NCI-H2196 (cell line): ENCODE measurements around the gene TPCN2.

ENCODE experiments used
- DNase-seq: peaks from one replicate; lab custom pipeline; 2025; ENCODE audit not compliant: unreplicated experiment; lab: John Stamatoyannopoulos, UW

Gene TPCN2

GRCh38 chr11:69037074-69037473 is 11.7 kb upstream of the TPCN2 start:
- DNase-seq, result no peak

DNA sequence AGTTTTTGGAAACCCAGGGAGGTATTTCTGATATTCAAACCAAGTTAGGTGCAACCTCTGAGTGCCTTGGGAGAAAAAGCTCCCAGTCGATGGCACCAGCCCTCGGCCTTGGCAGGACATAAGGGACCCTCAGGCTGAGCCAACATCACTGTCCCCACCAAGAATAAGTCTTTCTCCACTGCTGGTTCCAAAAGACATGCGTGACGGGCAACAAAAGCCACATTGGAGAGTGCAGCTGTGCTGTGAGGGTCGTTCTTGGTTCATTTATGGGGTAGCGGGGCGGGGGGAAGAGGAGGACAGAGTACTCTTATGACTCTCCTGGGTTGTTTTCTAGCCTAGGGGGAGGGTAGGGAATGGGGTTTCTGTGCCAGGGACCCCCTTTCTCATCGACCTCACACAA is 11.2 kb upstream of the TPCN2 start:
- no peak for DNase-seq

DNA sequence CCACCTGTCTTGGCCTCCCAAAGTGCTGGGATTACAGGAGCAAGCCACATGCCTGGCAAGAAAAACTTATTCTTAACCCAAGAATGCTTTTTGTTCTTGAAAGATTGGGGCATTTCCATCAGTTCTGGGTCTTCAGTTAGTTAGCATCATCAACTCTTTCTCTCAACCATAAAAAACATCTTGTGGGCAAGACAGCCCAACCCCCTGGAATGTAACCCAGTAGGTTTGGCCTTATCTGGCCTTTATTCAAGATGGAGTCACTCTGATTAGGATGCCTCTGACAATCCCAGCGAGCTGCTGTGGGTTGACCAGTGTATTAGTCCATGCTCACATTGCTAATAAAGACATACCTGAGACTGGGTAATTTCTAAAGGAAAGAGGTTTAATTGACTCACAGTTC is 9.2 kb upstream of the TPCN2 start:
- no peak for DNase-seq

DNA sequence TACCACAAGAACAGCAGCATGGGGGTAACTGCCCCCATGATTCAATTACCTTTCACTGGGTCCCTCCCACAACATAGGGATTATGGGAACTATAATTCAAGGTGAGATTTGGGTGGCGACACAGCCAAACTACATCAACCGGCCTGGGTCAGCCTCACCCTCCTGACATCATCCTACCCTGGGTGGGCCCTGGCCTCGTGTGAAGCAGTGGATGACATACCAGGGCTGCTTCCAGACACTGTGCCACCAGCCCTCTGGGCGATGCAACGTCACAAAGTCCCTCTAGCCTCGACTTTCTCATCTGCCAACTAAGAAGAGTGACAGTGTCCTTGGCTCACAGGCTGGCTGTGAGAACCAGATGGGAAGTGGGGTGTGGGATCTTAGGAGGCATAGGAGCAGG is 8.7 kb upstream of the TPCN2 start:
- no peak for DNase-seq

DNA sequence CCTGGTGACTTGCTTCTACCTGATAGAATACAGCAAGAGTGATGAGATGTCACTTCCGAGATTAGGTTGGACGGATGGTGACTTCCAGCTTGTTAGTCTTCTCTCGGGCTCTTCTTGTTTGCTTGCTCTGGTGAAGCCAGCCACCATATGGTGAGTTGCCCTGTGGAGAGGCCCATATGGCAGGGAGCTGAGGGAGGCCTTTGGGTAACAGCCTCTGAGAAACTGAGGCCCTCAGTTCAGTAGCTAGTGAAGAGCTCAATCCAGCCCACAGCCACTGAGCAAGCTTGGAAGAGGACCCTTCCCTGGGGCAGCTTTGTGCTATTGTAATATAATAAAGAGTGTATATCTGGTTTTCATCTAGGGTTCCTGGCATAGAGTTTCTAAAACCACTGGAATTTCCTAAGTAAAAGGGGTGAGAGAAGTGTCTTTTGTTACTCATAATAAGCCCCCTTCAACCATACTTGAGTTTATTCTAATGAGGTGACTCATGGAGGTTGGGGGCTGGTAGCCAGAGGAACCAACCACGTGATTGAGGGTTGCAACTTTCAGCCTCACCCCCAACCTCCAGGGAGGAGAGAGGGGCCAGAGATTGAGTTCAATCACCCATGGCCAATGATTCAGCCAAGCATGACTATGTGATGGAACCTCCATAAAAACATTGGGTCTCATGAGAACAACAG is 8.0 kb upstream of the TPCN2 start:
- DNase-seq, result no peak

DNA sequence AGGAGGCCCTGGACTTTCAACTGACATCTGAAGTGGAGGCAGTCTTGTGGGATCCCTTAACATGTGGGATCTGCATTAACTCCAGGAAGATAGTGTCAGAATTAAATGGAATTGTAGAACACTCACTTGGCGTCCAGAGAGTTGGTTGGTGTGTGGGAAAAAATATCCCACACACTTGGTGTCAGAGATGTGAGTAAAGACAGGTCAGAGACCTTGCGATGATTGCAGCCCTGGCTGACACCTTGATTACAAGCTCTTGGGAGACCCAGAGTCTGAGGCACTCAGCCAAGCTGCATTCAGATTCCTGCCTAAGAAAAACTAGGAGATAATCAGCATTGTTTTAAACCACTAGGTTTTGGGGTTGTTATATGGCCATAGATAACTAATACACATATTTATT is 7.2 kb upstream of the TPCN2 start:
- DNase-seq, result no peak

DNA sequence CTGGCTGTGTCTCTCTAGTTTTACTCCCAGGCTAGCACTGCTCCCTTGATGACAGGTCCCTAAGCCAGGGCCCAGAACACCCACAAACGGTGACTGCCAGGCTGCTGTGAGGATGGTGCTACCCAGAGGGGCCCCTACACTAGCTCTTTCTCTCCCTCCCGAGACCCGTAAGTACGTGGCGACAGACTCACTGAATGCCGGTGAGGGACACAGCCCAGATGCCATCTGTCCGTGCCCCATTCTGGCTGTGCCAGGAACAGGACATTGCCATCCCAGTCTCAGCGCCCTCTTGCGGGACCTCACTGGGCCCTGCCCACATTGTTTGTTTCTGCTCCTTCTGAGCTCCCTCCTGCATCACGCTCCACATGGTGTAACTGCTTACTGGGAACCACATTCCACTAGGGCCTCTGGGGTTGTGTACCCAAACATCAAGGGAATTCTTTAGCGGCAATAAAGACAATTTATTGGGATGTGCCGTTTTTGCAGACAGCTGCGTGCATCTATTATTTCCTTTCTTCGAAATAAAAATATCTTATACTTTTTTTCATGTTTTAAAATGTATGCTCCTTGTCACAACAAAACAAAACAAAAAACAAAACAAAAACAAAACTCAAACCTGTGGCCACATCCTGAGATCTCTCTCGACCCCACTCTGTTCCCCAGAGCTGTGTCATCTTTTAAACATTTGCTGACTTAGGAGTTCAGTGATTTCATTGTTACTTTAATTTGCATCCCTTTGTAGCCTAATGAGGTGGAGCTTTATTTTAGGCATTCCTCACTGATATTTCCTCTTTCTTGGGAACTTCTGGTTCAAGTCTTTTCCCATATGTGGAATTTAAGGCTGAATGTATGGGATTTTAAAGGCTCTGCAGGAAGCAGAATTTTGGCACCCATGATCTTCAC is 4.4 kb upstream of the TPCN2 start:
- no peak for DNase-seq

- no peak for DNase-seq
Measured at GRCh38 chr11:69048031-69048693, 570 bp upstream of the TPCN2 start.

- DNase-seq, result no peak
Measured at GRCh38 chr11:69049490-69049867, 747 bp downstream of the TPCN2 start.

DNA sequence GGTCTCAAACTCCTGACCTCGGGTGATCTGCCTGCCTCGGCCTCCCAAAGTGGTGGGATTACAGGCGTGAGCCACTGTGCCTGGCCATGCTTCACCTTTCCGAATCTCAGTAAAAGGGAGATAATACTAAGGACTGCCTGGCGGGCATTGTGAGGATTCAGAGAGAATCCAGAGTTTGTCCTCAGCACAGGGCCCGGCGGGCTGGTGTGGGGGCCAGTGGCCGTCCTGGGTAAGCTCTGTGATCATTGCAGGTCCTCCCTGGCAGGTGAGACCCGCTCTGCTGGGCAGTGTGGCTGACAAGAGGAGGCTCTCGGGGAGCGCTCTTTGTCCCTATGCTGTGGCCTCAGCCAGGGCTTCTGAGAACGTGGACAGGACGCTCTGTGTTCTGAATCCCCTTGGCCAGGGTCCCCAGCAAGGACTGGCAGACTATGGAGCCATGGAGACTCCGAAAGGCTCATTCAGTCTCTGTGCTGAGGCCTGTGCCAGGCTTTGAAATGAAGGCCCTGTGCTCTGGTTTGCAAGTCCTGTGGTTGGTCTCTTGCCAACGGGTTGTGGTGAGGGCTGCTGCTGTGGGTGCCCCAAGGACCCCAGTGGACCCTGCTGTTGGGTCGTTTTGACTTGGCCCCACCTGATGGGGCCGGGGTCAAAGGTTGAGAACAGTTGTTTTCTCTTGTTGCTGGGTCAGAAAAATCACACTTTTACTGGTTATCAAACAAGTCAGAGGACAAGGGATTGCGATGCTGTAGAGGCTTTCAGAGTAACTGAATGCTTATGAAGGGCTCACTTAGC is 2.1 kb downstream of the TPCN2 start:
- DNase-seq, result no peak

DNA sequence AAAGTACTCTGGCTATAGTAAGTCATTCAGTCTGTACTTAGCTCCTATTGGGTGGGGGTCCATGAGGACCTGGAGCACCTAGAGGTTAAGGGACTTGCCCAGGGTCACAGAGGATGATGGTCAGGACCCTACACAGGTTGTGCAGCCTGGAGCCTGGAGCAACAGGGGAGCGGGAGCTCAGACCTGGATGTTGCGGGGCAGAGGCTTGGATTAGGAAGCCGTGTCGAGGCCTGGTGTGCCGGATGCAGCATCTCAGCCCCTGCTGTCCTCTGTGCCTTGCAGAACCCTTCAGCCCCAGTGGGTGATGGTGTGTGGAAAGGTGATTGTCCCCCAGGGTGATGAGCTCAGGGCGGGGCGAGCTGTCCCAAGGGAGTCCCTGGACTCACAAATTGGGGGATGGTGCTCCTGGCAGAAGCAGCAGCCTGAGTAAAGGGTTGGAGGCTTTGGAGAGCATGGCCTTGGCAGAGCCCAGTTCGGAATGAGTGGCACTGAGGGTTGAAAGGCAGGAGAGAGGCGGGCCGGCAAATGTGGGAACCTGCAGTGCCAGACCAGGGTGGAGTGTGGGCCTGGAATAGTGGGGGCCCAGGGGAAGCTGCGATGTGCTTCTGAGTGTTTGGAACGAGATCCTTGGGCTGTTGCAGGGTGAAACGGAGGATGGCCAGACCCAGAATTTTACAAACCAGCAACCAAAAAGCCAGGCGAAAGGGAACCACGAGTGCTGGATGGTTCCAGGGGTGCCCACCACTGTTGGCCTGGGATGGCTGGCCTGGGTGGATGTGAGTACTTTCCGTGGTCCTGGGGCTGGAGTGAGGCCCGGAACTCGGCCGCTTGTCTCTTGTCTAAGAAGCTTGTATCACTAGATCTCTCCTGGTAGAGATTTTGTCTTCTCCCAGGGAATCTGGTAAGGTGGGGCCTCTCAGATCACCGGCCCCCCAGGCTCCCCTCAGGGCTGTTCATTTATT is 2.9 kb downstream of the TPCN2 start:
- DNase-seq, result no peak

- no peak for DNase-seq
Measured at GRCh38 chr11:69052343-69053168, 3.8 kb downstream of the TPCN2 start.

DNA sequence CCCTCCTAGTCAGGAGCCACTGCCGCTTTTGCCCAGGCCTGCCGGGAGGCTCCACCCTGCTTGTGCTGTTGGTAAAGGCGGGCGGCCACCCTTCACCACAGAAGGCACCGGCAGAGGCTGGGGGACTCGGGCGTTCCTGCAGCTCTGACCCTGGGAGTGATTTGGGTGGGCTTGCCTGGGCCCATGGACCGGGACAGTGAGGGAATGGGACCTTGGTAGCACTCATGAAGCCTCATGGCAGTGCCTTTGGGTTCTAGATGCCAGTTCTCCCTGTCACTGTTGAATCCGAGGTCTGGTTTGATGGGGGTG is 4.4 kb downstream of the TPCN2 start:
- DNase-seq, result no peak

DNA sequence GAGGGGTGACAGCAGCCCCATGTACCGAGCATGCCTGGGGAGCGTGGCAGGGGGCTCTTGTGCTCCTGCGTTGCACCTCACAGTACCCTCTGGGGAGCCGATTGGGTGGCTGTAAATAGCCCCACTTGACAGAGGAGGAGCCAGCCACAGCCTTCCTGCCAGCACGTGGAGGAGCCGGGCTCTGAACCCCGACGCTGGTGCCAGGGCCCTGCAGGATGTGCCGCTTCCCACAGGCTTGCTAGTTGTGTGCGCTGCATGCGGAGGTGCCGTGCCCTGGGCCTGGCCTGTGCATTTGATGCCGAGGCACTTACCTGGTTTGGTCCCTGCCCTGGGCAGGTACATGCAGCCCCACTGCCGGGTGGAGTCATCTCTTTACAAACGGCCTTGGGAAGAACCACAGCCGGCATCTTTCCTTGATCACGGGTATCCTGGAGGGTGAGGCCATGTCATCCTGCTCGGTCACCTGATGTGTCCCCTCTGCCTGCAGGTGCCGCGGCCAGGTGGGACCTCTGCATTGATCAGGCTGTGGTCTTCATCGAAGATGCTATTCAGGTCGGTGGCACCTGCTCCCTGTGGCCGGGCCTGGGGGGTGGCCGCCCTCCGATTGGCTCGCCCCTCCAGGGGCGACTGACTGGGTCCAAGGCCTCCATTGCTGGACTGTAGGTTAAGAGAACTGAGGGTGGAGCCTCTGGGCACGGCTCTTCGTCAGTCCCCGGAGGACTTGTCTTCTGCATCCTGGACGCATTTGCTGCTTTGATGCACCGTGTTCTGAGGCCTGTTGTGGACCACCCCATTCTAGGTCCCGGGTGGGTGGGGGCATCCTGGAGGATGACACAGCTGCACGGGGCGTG is 5.0 kb downstream of the TPCN2 start:
- no peak for DNase-seq

GRCh38 chr11:69054397-69055211 is 5.9 kb downstream of the TPCN2 start:
- DNase-seq, result no peak

GRCh38 chr11:69055212-69055586 is 6.5 kb downstream of the TPCN2 start:
- no peak for DNase-seq

GRCh38 chr11:69055598-69056516 is 7.1 kb downstream of the TPCN2 start:
- DNase-seq, result no peak
